Dedifferentiated amniotic fluid mesenchymal stem cell (primary cell): Measurements from ENCODE around the gene C2orf49.

Experiments used
- DNase-seq: peaks from one replicate; pipeline ENCODE4 v3.0.0-alpha.2; 2016; ENCODE audit errors: extremely low spot score

The C2orf49 gene

DNA sequence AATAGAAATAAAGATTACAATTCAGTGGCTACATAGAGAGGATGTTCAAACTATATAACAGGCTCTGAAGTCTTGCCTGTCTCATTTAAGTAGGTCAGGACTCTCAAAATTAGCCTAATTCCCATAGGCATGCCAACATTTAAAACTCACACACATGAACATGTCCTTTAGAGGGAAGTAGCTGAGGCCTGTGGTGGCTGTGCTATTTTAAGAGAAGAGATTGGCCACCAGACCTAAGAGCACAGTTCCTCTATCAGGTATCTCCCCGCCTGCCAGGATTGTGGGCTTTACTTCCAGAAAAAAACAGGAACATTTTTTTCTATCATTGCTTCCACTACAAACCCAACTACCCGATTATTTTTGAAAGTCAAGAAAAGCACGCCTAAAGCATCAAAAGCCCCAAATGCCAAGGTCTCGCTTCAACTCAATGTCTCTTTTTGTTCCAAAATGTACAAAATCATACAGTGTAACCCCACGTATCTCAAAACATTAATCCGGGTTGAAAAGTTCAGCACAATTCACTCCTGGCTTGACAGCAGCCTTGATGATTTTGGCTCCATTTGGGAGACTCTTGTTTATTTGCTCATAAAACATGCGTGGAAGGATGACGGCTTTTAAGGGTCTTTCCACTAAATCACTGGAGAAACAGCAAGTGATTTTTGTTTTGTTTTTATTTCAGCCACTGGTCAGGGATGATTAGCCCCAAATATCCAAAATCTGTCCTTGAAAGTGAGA lies 46.3 kb downstream of the C2orf49 start:
- DNase-seq: no peak

- DNase-seq: no peak
These were observed 46.9 kb downstream of the C2orf49 start for GRCh38 chr2:105384216-105384615.

DNA sequence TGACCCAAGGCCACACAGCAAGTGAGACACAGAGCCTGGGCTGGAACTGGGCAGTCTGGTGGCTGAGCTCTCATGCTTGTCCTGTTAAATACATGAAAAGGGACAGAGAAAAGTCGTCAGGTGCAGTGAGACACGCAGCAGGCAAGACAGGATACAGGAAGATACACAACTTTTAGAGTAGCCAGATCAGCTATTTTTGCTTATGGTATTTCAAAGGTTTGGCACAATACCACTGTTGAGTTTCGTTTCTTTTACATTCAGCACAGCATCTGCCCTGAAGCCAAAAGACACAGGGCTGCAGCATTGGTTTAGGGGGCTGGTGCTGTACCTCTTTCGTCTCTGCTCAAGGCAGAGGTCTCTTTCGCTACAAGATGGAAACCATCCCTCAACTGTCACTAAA lies 47.5 kb downstream of the C2orf49 start:
- no peak for DNase-seq

DNA sequence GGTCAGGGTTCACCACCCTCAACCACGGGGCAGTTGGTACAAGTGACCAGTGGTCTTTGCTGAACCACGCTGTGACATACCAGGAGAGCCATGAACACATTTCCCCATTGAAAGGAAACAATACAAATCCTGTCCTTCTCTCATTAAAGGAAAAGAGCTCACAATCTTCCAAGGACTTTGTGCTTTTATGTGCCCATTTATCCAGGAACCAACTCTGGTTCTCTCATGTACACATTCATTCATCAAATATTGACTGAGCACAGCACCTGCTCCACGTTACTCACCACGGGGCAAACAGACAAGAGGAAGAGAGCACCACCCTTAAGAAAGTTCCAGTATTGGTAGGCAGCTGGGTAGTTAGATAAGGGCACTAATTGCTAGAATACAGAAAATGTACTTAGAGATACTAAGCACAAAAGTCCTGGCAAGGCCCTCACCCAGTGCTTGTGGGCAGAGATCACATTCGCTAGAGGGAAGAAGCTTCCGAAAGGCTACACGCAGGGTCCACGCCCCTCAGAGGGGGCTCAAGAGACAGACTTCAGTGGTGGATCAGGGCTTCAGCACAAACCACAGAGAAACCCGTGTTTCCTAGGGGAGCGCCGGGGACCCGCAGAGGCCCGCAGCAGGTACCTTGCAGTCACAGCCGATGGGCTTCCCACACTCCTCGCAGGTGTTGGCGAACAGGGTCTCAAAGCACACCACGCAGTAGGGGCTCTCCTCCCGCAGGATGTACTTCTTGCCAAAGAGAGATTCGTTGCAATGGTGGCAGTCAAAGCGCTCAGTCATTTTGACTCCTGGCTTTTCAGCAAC lies 48.6 kb downstream of the C2orf49 start:
- no peak for DNase-seq

DNA sequence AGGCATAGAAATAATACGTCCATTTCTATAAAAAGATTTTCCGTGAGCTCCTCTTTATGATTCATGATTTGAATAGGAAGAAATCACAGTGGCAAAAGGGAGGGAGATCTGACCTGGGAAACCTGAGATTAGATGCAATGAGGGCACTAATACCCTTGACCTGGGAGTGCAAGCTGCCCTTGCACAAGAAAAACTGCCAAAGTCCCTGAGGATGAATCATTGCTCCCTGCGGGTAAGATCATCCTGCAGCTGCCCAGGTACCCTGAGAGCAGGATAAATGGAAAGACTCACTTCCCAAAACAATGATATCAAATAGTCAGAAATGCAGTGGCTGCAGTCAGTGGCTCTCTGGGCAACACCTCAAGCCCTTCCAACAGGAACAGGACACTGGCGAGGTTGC lies 49.9 kb downstream of the C2orf49 start:
- DNase-seq: no peak

DNA sequence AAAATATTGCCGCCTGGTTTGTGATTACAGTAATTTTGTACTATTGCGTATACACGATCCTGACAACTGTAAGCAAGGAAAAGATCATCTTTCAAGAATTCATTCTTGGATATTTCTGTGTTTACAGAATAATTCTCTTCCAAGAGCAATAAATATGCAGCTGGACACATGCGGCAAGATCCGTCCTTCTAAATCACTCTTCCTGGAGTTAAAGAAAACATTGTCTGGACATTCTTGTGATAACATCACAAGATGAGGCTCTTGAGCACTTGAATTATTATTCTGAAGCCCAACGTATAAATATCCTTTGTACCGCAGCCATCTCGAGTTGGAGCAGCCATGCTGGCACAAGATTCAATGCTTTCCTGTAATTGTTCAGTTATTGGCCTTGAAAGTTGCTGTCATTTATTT lies 51.6 kb downstream of the C2orf49 start:
- peak; percentile 93 for DNase-seq

DNA sequence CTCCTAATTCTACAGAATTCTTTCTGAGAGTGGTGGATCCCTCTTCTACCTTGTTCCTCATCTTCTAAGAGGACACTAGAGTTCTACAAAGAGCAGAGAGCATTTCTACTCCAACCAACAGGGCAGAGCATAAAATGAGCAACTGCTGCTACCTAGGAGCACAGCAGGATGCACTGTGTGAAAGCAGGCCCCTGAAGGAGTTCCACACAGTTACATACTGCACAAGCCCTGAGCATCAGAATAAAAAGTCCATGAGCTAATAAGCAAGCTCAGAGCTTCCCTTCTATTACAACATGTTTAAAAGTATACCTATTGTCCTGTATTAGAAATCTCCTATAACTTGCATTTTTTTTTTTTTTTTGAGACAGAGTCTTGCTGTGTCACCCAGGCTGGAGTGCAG lies 53.1 kb downstream of the C2orf49 start:
- DNase-seq: no peak

- DNase-seq: no peak
These were observed 53.8 kb downstream of the C2orf49 start for GRCh38 chr2:105391058-105391627.

GRCh38 chr2:105391763-105392662 lies 54.7 kb downstream of the C2orf49 start:
- no peak for DNase-seq

DNA sequence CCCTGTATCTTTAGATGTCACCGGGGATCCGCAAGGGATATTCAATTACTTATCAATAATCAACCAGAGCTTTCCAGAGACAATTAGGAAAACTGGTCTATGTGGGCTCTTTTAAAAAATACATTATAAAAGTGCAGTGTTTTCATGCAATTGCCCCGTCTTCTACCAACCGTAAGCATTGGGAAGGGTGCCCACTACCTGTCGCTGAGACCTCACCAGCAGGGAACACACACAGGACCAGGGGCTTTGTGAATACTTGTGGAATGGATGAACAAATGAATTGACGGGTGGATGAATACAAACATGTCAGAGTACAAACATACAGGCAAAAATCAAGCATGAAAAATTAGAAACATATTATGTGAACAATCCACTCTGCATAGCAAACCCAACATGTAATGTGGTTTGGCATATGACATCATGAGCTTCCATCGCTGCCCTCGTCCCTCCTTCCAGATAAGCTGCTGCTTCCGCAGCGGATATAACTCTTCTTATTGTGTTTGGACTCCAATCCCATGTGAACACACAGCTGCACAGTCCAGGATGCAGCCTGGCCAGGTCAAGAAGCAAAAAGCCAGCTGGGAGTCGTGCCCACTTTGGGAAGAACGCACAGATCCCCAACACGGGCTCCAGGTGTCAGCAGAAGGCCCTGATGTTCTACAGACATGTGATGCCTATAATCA lies 56.2 kb downstream of the C2orf49 start:
- peak; percentile 83 for DNase-seq

DNA sequence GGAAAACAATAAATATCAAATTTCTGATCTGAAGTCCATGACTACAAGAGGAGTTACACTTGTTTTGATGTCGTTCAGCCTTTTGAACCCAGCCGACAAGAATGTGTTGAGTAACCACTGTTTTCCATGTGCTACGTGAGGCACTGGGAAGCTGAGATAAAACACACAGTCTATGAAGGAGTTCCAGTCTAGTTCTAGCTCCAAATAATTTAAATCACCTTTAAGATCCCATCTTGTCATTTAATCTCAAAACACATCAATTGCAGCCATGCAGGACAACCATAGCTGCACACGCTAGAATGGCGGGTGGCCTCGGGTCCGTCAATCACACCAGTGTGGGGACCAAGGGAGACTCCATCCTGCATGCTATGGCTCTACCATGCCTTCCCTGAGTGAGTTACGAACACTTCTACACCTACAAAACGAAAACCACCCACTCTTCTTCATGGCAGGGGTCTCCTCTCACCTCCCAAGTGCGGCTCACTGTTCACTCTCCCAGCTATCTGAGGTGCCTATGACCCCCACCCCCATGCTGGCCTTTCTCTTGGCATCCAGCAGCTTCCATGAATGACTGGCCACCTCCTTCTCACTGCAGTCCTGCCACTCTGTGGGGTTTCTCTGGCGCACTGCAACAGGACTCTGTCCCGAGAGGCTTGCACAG lies 57.7 kb downstream of the C2orf49 start:
- no peak for DNase-seq

GRCh38 chr2:105395691-105396090 lies 58.4 kb downstream of the C2orf49 start:
- DNase-seq: no peak

- peak; percentile 95 for DNase-seq
These were observed 59.1 kb downstream of the C2orf49 start for GRCh38 chr2:105396254-105397024.

- no peak for DNase-seq
These were observed 59.8 kb downstream of the C2orf49 start for GRCh38 chr2:105397025-105397722.

GRCh38 chr2:105397953-105398335 lies 60.6 kb downstream of the C2orf49 start:
- DNase-seq: no peak

DNA sequence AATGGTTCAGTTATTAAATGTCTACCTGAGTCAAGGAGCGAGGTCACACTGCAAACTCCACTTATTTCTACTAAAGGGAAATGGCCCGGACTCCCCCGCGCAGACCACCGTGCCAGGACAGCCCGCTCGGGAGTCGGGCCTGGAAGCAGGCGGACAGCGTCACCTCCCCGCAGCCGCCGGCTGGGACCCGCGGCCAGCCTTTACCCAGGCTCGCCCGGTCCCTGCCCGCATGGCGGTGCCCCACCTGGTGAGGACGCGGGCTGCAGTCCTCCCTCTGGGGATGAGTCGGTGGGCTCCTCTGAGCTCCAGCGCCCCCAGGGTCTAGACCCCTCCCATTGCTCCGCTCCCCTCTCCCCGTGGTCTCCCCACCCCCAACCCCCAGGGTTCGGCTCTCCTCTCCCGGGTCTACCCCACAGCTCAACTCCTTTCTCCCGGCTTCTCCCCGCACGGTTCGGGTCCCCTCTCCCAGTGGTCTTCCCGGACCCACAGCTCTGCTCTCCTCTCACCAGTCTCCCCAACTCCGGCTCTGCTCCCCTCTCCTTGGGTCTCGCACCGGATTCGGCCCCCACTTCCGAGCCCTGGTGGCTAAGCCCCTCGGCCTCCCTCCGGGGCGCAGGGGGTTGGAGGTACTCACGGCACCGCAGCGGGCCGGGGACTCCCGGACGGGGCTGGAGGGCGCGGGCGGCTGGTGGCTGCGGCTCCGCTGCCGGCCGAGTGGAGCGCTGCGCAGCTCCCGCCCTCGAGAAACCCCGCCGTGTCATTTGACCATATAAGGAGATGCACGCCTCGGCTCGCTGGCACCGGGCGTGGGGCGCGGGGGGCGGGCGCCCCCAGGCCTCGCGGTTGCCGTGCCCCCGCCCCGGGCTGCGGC lies 61.2 kb downstream of the C2orf49 start, which contains the start of gene FHL2:
Gene FHL2 (minus strand): TSS at position 716 of the 871 bp plus-strand sequence. CDS start 12,535 bp downstream, outside the sequence.
- peak; percentile 73 for DNase-seq
